ENCODE data around the gene FGD3.

Gene FGD3

DNA sequence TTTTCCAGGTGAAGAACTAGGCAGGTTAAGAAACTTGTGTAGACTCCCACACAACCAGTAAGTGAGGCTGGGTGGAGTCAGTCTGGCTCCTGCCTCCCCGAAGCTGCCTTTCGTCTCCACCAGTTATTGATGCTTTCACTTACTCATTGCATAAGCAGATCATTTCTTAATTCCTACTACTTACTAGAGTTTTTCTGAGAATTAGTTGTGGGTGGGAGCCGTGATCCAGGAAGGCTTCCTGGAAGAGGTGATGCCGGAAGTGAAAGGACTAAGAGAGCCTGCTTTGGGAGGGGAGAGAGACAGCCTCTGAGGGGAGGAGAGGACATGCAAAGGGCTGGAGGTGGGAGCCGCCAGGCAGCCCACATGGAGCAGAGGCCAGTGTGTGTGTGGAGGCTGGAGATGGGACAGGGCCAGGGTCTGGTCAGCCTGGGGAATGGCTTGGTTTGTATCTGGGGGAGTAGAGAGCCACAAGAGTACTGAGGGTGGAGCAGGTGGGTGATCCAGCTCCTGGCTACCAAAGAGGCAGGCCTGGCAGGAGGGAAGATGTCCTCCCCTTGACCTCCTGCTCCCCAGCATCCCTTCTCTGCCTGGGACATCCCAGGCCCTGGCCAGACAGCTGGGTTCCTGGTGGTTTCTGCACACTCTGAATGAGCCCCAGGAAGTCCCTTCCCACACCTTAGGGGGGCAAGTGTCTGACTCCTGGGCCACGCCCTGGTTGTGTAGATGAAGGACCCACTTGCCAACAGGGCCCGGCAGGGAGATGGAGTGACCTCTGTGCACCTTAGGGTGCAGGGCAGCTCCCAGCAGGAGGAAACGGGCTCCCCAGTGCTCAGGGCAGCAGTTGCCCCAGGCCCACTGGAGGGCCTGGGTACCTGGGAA is 136.5 kb downstream of the FGD3 start:
- no peak overlapping the region for H3K4me2 ChIP-seq (ENCODE audit: low read length)
- no peaks in the 10 kb centered on the region for H3K27me3 ChIP-seq (ENCODE audit: insufficient read depth, low read length, poor library complexity)

DNA sequence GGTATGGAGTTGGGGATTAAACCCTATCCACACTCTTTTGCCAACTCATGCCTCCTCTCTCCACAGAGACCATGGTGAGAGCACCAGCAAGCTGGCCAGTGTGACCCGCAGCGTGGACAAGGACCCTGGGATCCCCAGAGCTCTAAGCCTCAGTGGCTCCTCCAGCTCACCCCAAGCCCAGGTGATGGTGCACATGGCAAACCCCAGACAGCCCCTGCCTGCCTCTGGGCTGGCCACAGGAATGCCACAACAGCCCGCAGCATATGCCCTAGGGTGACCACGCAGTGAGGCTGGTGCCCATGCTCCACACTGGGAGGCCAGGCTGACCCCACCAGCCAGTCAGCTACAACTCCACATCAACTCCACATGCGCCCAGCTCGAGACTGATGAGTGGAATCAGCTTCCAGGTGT is 137.2 kb downstream of the FGD3 start:
- H3K18ac ChIP-seq (ENCODE audit: low read length), result no peak overlapping the region
- H3K79me2 ChIP-seq (ENCODE audit: control insufficient read depth, insufficient read depth, low read length), result no peaks in the 10 kb centered on the region
- no peaks in the 10 kb centered on the region for H3K79me1 ChIP-seq (ENCODE audit: low read length)
- H3K23ac ChIP-seq (ENCODE audit: low read length), result no peak overlapping the region
- H3K4ac ChIP-seq (ENCODE audit: low read depth, low read length), result no peak overlapping the region
- H4K5ac ChIP-seq (ENCODE audit: low read length), result no peak overlapping the region
- H3K27ac ChIP-seq (ENCODE audit: low read depth, low read length), result no peak overlapping the region
- no peak overlapping the region for H3K56ac ChIP-seq (ENCODE audit: low read length)
- H3K4me1 ChIP-seq (ENCODE audit: control insufficient read depth, low read depth, low read length), result no peaks in the 10 kb centered on the region
- no peak overlapping the region for H2BK5ac ChIP-seq (ENCODE audit: low read length)
- no peak overlapping the region for H2AK5ac ChIP-seq (ENCODE audit: low read length)
- no peak overlapping the region for H4K8ac ChIP-seq (ENCODE audit: low read depth, low read length)
- H3K36me3 ChIP-seq (ENCODE audit: control insufficient read depth, insufficient read depth, low read length), result no peaks in the 10 kb centered on the region
- no peak for DNase-seq
- no peak overlapping the region for H3K4me3 ChIP-seq (ENCODE audit: low read length)
- no peak overlapping the region for H3K9ac ChIP-seq (ENCODE audit: low read length)
- H3K27me3 ChIP-seq (ENCODE audit: insufficient read depth, low read length, poor library complexity), result no peaks in the 10 kb centered on the region
- no peak overlapping the region for H2BK120ac ChIP-seq (ENCODE audit: low read depth, low read length)
- no peak overlapping the region for H3K4me2 ChIP-seq (ENCODE audit: low read length)
- WGBS (ENCODE audit: extremely low coverage, insufficient coverage, low lambda C conversion rate), result no CpG with 5 or more reads among the region's 6 CpGs
- no peak overlapping the region for H2BK15ac ChIP-seq (replicated peaks; ENCODE audit: low read depth)

More for the DNA sequence above, 136.5 kb downstream of the FGD3 start:
- Histone ChIP-seq H3K9ac (ENCODE audit: low read length) (no peak overlapping the region), H3K36me3 (ENCODE audit: control insufficient read depth, insufficient read depth, low read length) (no peaks in the 10 kb centered on the region), H4K5ac (ENCODE audit: low read length) (no peak overlapping the region), H3K4me1 (ENCODE audit: control insufficient read depth, low read depth, low read length) (no peaks in the 10 kb centered on the region), H2AK5ac (ENCODE audit: low read length) (no peak overlapping the region), H3K79me1 (ENCODE audit: low read length) (no peaks in the 10 kb centered on the region), H3K79me2 (ENCODE audit: control insufficient read depth, insufficient read depth, low read length) (no peaks in the 10 kb centered on the region), H2BK15ac (replicated peaks; ENCODE audit: low read depth) (no peak overlapping the region), H3K4ac (ENCODE audit: low read depth, low read length) (no peak overlapping the region), H3K23ac (ENCODE audit: low read length) (no peak overlapping the region), H3K18ac (ENCODE audit: low read length) (no peak overlapping the region), H2BK120ac (ENCODE audit: low read depth, low read length) (no peak overlapping the region), H2BK5ac (ENCODE audit: low read length) (no peak overlapping the region), H3K56ac (ENCODE audit: low read length) (no peak overlapping the region), H4K8ac (ENCODE audit: low read depth, low read length) (no peak overlapping the region), H3K27ac (ENCODE audit: low read depth, low read length) (no peak overlapping the region), H3K4me3 (ENCODE audit: low read length) (no peak overlapping the region)
- DNase-seq, result no peak
- no CpG with 5 or more reads among the region's 8 CpGs for WGBS (ENCODE audit: extremely low coverage, insufficient coverage, low lambda C conversion rate)

DNA sequence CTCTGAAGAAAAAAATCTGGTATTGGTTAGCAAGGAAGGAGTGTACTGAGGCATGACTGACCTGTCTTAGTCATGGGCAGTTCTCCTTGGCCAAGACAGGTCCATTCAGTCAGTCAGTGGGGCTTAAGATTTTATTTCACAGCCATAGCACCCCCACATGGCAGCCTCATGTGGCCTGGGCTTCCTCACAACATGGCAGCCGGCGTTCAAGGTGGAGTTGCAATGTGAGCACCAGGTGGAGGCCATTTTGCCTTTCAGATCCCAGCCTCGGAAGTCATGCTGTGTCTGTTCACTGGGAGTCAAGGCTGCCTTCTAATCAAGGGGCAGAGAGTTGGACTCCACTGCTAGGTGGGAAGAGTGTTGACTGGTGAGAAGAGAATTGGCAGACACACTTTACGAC is 138.4 kb downstream of the FGD3 start:
- H3K4me1 ChIP-seq (ENCODE audit: control insufficient read depth, low read depth, low read length), result no peaks in the 10 kb centered on the region
- no peak overlapping the region for H2BK15ac ChIP-seq (replicated peaks; ENCODE audit: low read depth)
- no peak overlapping the region for H3K4ac ChIP-seq (ENCODE audit: low read depth, low read length)
- H4K5ac ChIP-seq (ENCODE audit: low read length), result no peak overlapping the region
- H3K23ac ChIP-seq (ENCODE audit: low read length), result no peak overlapping the region
- H3K4me2 ChIP-seq (ENCODE audit: low read length), result no peak overlapping the region
- no peak for DNase-seq
- no peak overlapping the region for H3K56ac ChIP-seq (ENCODE audit: low read length)
- WGBS (ENCODE audit: extremely low coverage, insufficient coverage, low lambda C conversion rate), result no CpG with 5 or more reads among the region's 4 CpGs
- no peak overlapping the region for H2BK5ac ChIP-seq (ENCODE audit: low read length)
- H2AK5ac ChIP-seq (ENCODE audit: low read length), result no peak overlapping the region
- no peak overlapping the region for H4K8ac ChIP-seq (ENCODE audit: low read depth, low read length)
- no peaks in the 10 kb centered on the region for H3K27me3 ChIP-seq (ENCODE audit: insufficient read depth, low read length, poor library complexity)
- H3K79me2 ChIP-seq (ENCODE audit: control insufficient read depth, insufficient read depth, low read length), result no peaks in the 10 kb centered on the region
- H3K79me1 ChIP-seq (ENCODE audit: low read length), result no peaks in the 10 kb centered on the region
- H2BK120ac ChIP-seq (ENCODE audit: low read depth, low read length), result no peak overlapping the region
- H3K27ac ChIP-seq (ENCODE audit: low read depth, low read length), result no peak overlapping the region
- no peaks in the 10 kb centered on the region for H3K36me3 ChIP-seq (ENCODE audit: control insufficient read depth, insufficient read depth, low read length)
- no peak overlapping the region for H3K18ac ChIP-seq (ENCODE audit: low read length)
- H3K9ac ChIP-seq (ENCODE audit: low read length), result no peak overlapping the region
- no peak overlapping the region for H3K4me3 ChIP-seq (ENCODE audit: low read length)

All from mesendoderm (in vitro differentiated cells).